ENCODE data around the gene CDKN2A.

Gene CDKN2A

GRCh38 chr9:21997480-21997879 lies 3.3 kb upstream of the CDKN2A start:
- no peak for TF ChIP-seq CTCF (IDR thresholded peaks at IDR 0.05; ENCODE audit: control insufficient read depth, insufficient read depth, low read depth, low read length, missing control alignments)
- H3K4me3 ChIP-seq (ENCODE audit: control insufficient read depth, low read depth, low read length): no peak overlapping the region
- DNase-seq (ENCODE audit: low read depth): no peak

DNA sequence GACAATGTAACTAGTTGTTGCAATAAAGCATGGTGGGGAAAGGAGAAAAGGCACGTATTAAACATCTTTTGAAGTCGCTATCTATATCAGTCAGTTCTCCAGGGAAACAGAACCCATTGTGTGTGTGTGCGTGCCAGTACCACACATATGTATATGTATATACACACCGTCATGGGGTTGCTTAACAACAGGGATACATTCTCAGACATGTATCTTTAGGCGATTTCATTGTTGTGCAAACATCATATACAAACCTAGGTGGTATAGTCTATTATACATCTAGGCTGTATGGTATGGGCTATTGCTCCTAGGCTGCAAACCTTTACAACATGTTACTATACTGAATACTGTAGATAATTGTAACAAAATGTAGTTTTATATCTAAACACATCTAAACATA lies 2.7 kb upstream of the CDKN2A start:
- H3K4me3 ChIP-seq (ENCODE audit: control insufficient read depth, low read depth, low read length): no peak overlapping the region
- TF ChIP-seq CTCF (IDR thresholded peaks at IDR 0.05; ENCODE audit: control insufficient read depth, insufficient read depth, low read depth, low read length, missing control alignments): no peak
- no peak for DNase-seq (ENCODE audit: low read depth)

DNA sequence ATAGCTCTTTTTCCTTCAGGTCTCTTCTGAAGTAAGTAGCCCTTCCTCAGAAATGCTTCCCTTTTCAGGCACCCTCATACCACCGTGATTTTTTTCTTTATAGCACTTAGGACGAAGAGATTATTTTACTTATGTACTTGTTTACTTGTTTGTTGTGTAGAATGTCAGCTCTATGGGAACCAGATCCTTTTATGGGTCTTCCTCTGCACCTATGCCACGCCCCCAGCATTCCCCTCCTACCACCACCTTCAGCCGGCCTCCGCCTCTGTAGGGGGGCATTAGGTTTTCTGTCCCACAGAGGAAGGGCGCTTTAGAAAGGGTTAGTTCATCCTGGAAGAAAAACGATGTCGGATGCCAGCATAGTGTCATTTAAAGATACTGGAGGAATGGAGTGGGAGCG lies 2.2 kb upstream of the CDKN2A start:
- TF ChIP-seq CTCF (IDR thresholded peaks at IDR 0.05; ENCODE audit: control insufficient read depth, insufficient read depth, low read depth, low read length, missing control alignments): no peak
- no peak overlapping the region for H3K4me3 ChIP-seq (ENCODE audit: control insufficient read depth, low read depth, low read length)
- no peak for DNase-seq (ENCODE audit: low read depth)

DNA sequence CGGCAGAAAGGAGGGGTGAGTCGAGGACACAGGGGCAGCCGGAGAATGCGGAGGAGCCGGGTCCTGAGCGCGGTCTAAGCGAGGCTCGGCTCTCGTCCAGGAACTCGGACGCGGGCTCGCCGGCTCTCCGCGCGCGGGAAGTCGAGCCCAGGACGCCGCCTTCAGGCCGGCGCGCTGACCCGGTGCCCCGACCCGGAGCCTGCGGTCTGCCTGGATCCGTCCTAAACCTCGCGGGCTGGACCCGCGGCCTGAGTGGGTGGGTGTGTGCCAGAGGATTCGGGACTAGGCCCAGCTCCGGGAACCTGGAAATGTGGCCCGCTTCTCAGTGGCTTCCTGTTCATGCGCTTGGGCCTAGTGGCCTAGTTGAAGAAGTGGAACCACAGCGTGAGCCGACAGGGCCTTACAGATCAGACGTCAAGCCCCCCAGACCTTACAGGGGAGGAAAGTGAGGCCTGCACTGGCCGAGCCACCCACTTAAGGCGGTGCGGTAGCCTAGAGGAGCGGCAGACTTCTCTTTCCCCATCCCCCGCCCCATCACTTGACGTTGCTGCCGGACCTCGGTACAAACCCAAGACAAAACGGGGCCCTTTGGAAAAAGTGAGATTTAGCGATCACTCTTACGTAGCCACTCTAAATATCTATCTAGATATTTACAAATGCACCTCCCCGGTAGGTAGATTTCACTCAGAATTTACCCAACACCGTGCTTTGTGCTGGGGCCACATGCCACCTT lies 1.6 kb upstream of the CDKN2A start:
- no peak for DNase-seq (ENCODE audit: low read depth)
- peak; percentile 21 for TF ChIP-seq CTCF (IDR thresholded peaks at IDR 0.05; ENCODE audit: control insufficient read depth, insufficient read depth, low read depth, low read length, missing control alignments)
- peak overlapping the region; percentile 85 for H3K4me3 ChIP-seq (ENCODE audit: control insufficient read depth, low read depth, low read length)

- peak overlapping the region; percentile 85 for H3K4me3 ChIP-seq (ENCODE audit: control insufficient read depth, low read depth, low read length)
- DNase-seq (ENCODE audit: low read depth): no peak
- peak; percentile 5 for TF ChIP-seq CTCF (IDR thresholded peaks at IDR 0.05; ENCODE audit: control insufficient read depth, insufficient read depth, low read depth, low read length, missing control alignments)
Observed at GRCh38 chr9:21995006-21995665, 944 bp upstream of the CDKN2A start.

GRCh38 chr9:21994556-21995005 lies 389 bp upstream of the CDKN2A start, which contains the start of gene CDKN2B-AS1:
CDKN2B-AS1 (plus strand) TSS chr9:21994791.
- TF ChIP-seq CTCF (IDR thresholded peaks at IDR 0.05; ENCODE audit: control insufficient read depth, insufficient read depth, low read depth, low read length, missing control alignments): no peak
- H3K4me3 ChIP-seq (ENCODE audit: control insufficient read depth, low read depth, low read length): peak within 1 kb of the TSS; percentile 85
- DNase-seq (ENCODE audit: low read depth): no peak
